Endodermal cell (in vitro differentiated cells): ENCODE data around the gene GET4. TPM values are rescaled to one million over a fixed set of nuclear protein-coding genes. Genes with fewer than 3 reads are reported as not detected.

Source experiments
- DNase-seq: peaks from one replicate; pipeline ENCODE4 v3.0.0-alpha.2; 2017
- H3K27ac ChIP-seq: 2 replicates; pipeline ENCODE4 v1.5.1; 2013; ENCODE audit warnings: mild to moderate bottlenecking, low read depth, low read length, moderate library complexity
- H3K27me3 ChIP-seq: 2 replicates; pipeline ENCODE4 v1.6.1; 2013; ENCODE audit warnings: mild to moderate bottlenecking, low read length, moderate library complexity; ENCODE audit not compliant: insufficient read depth, control insufficient read depth, poor library complexity, severe bottlenecking
- H3K36me3 ChIP-seq: 2 replicates; pipeline ENCODE4 v1.7.0; 2013; ENCODE audit warnings: mild to moderate bottlenecking, low read length, moderate library complexity; ENCODE audit not compliant: control insufficient read depth, insufficient read depth
- H3K4me1 ChIP-seq: one replicate; pipeline ENCODE4 v1.7.0; 2013; ENCODE audit warnings: low read length; ENCODE audit not compliant: control insufficient read depth, insufficient read depth
- H3K4me3 ChIP-seq: 2 replicates; pipeline ENCODE4 v1.5.1; 2013; ENCODE audit warnings: mild to moderate bottlenecking, low read length, moderate library complexity
- H3K9ac ChIP-seq: 2 replicates; pipeline ENCODE4 v1.6.1; 2013; ENCODE audit warnings: mild to moderate bottlenecking, low read length, moderate library complexity; ENCODE audit not compliant: poor library complexity, severe bottlenecking; ENCODE audit errors: extremely low read depth
- H3K9me3 ChIP-seq: 2 replicates; pipeline ENCODE4 v1.6.1; 2013; ENCODE audit warnings: mild to moderate bottlenecking, low read length, moderate library complexity; ENCODE audit not compliant: control insufficient read depth
- H3K27ac Mint-ChIP-seq: 2 replicates; pipeline ENCODE4 v1.8.0; 2020; ENCODE audit warnings: mixed read lengths
- H3K27me3 Mint-ChIP-seq: 2 replicates; pipeline ENCODE4 v1.8.0; 2021; ENCODE audit warnings: mild to moderate bottlenecking, mixed read lengths; ENCODE audit not compliant: insufficient read depth
- H3K36me3 Mint-ChIP-seq: 2 replicates; pipeline ENCODE4 v1.8.0; 2020; ENCODE audit warnings: low read depth, mixed read lengths
- H3K4me1 Mint-ChIP-seq: 2 replicates; pipeline ENCODE4 v1.8.0; 2020; ENCODE audit warnings: mixed read lengths
- H3K4me3 Mint-ChIP-seq: 2 replicates; pipeline ENCODE4 v1.8.0; 2020; ENCODE audit warnings: mild to moderate bottlenecking, moderate library complexity, mixed read lengths
- H3K9me3 Mint-ChIP-seq: 2 replicates; pipeline ENCODE4 v1.8.0; 2020; ENCODE audit warnings: mild to moderate bottlenecking, mixed read lengths
- CTCF ChIP-seq: fragments of 200-600 bp; sonication (generic); conservative IDR thresholded peaks from 2 replicates; pipeline ENCODE4 v1.5.0; 2021; ENCODE audit warnings: antibody characterized with exemption, mild to moderate bottlenecking
- WGBS, 2 experiments: methylation state at CpG; one replicate each; pipeline versions ENCODE4 v1.1.5 to v1.1.7; 2013; ENCODE audit warnings: missing lambda C conversion rate in 2 of 2, mixed read lengths in 1 of 2; ENCODE audit not compliant: insufficient coverage in 1 of 2, insufficient read length in 1 of 2; 5-methylcytosine and 5-hydroxymethylcytosine counted together
- total RNA-seq, 2 donors: library from RNA; stranded (reverse); fragmentation: NEBNext Ultra II Directional in 1 of 2; extraction: Animal tissue kit (Norgen Biotek cat#: 25700) in 1 of 2; gene quantifications; 2 replicates in 1 of 2; 3 replicates in 1 of 2; pipeline ENCODE4 v1.2.1, GENCODE V29; 2021

GET4 gene
- total RNA-seq, 2 donors from 2014 or later = 73.3 to 84.3 TPM

DNA sequence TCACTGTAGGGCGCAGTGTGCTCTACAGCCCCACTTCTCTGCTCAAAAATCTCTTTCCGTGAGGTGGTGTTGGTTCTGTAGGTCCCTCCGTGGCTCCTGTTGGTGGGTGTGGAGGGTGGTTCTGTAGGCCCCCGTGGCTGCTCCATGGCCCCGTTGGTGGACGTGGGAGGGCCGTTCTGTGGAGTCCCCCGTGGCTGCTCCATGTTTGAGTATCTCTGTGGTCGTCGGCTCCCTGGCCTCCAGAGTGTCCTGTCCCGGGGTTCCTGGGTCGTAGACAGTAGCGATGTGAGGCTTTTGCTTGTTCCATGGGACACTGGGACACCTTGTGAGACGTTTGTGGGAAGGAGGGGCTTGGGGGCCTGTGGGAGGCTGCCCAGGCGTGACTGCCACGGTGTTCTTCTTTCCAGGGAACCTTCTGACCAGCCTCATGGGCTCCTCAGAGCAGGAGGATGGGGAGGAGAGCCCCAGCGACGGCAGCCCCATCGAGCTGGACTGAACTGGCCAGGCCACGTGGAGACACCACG, 18.6 kb downstream of the GET4 start:
- H3K4me1 ChIP-seq = no peaks in the 10 kb centered on the region
- no peak overlapping the region for H3K4me3 Mint-ChIP-seq
- no peaks in the 10 kb centered on the region for H3K27me3 Mint-ChIP-seq
- H3K36me3 Mint-ChIP-seq = peaks cover 55% of the 10 kb centered on the region
- no peak overlapping the region for H3K4me3 ChIP-seq
- DNase-seq = no peak
- H3K27me3 ChIP-seq = no peaks in the 10 kb centered on the region
- no peaks in the 10 kb centered on the region for H3K9me3 Mint-ChIP-seq
- WGBS, 2 experiments = 89 to 93% methylated on average over 10 to 21 of the region's 21 CpGs
- no peaks in the 10 kb centered on the region for H3K9me3 ChIP-seq
- peaks cover 46% of the 10 kb centered on the region for H3K36me3 ChIP-seq
- no peak overlapping the region for H3K27ac ChIP-seq
- H3K9ac ChIP-seq = no peak overlapping the region
- H3K4me1 Mint-ChIP-seq = no peaks in the 10 kb centered on the region
- TF ChIP-seq CTCF = no peak
- H3K27ac Mint-ChIP-seq = no peak overlapping the region

DNA sequence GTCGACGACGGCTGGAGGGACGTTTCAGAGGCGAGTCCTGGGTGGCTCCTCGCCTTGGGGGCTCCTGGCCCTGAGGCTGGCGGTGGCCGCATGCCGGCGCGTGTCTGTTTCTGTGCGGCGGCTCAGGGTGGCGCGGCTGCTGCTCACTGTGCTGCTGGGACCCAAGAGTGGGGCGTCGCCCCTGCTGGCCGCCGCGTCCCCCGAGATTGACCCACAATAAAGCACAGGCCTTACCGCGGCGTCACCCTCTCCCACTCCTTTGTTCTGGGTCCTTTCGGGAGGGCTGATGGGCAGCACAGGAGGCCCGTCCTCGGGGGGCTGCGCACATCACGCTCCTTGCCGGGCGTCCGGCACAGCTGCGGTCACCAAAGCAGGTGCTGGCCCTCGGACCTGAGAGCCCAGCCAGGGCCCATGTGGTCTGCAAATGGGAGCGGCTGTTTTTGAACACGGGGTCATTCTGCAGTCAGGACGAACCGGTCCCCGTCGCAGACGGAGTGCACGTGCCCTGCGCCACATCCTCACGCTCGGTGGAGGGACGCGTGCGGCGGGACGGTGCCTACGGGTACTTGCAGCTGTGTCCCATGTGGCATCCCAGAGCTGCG, 19.2 kb downstream of the GET4 start:
- peaks cover 44% of the 10 kb centered on the region for H3K36me3 ChIP-seq
- Mint-ChIP-seq H3K27ac (no peak overlapping the region), H3K9me3 (no peaks in the 10 kb centered on the region), H3K4me1 (no peaks in the 10 kb centered on the region), H3K4me3 (no peak overlapping the region), H3K27me3 (no peaks in the 10 kb centered on the region), H3K36me3 (peaks cover 52% of the 10 kb centered on the region)
- WGBS, 2 experiments = 95 to 96% methylated on average over 41 to 52 of the region's 52 CpGs
- H3K27me3 ChIP-seq = no peaks in the 10 kb centered on the region
- H3K9ac ChIP-seq = no peak overlapping the region
- H3K9me3 ChIP-seq = no peaks in the 10 kb centered on the region
- no peak overlapping the region for H3K27ac ChIP-seq
- no peak for DNase-seq
- H3K4me3 ChIP-seq = no peak overlapping the region
- no peaks in the 10 kb centered on the region for H3K4me1 ChIP-seq
- no peak for TF ChIP-seq CTCF

GRCh38 chr7:896346-897075, 20.2 kb downstream of the GET4 start:
- Histone ChIP-seq H3K9ac (no peak overlapping the region), H3K9me3 (no peaks in the 10 kb centered on the region), H3K4me1 (no peaks in the 10 kb centered on the region), H3K27ac (no peak overlapping the region), H3K4me3 (no peak overlapping the region), H3K27me3 (no peaks in the 10 kb centered on the region), H3K36me3 (peaks cover 35% of the 10 kb centered on the region)
- Mint-ChIP-seq H3K4me3 (no peak overlapping the region), H3K36me3 (peaks cover 43% of the 10 kb centered on the region), H3K27ac (no peak overlapping the region), H3K27me3 (no peaks in the 10 kb centered on the region), H3K9me3 (no peaks in the 10 kb centered on the region), H3K4me1 (no peaks in the 10 kb centered on the region)
- TF ChIP-seq CTCF = no peak
- DNase-seq = no peak
- WGBS, 2 experiments = 94 to 97% methylated on average over 32 to 42 of the region's 42 CpGs
